Measurements from ENCODE around the gene ENTPD1.

DNA sequence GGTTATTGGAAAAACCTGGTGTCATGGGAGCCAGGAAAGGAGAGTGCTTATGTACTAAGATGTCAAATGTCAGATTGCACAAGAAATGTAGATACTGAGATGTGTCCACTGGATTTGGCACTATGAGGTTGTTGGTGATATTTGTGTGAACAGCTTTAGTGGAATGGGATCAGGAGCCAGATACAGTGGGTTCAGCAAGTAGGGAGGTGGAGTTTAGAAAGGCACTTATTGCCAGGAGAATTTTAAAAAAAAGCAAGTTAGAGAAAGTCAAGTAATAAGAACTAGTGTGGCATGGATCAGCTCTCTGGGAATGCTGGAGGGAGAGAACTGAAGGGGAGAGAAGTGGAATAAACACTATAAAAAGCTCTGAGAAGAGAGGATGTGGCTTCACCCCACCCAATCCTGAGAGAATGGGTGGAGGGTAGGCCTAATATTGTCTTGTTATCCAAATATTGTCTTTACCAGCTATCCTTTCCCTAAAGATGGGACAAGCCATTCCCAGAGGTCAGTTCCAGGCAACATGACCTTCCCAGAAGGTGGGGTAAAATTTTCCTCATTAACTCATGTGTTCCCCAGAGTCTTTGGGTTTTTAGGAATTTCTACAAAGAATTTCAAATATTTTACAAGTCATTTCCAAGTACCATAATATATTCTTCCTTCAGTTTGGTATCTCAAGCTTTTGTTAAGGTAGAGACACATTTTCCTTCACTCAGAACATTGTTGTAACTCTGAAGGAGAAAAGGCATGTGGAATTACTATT lies 42.3 kb downstream of the ENTPD1 start:
- TF ChIP-seq EP300 (IDR thresholded peaks at IDR 0.05): no peak
- TF ChIP-seq, protein P1, sequence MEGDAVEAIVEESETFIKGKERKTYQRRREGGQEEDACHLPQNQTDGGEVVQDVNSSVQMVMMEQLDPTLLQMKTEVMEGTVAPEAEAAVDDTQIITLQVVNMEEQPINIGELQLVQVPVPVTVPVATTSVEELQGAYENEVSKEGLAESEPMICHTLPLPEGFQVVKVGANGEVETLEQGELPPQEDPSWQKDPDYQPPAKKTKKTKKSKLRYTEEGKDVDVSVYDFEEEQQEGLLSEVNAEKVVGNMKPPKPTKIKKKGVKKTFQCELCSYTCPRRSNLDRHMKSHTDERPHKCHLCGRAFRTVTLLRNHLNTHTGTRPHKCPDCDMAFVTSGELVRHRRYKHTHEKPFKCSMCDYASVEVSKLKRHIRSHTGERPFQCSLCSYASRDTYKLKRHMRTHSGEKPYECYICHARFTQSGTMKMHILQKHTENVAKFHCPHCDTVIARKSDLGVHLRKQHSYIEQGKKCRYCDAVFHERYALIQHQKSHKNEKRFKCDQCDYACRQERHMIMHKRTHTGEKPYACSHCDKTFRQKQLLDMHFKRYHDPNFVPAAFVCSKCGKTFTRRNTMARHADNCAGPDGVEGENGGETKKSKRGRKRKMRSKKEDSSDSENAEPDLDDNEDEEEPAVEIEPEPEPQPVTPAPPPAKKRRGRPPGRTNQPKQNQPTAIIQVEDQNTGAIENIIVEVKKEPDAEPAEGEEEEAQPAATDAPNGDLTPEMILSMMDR (IDR thresholded peaks at IDR 0.05): no peak
- TF ChIP-seq POLR2A (IDR thresholded peaks at IDR 0.05; ENCODE audit: low read depth): no peak
- no peak for TF ChIP-seq POLR2AphosphoS5 (IDR thresholded peaks at IDR 0.05)

Measured in esophagus muscularis mucosa (tissue), 4 donors.